Thoracic aorta (tissue), 2 donors: ENCODE results near the gene UNC13B. TPM values are rescaled to one million over a fixed set of nuclear protein-coding genes. Genes with fewer than 3 reads are reported as not detected.

Experiments used
- ATAC-seq: fragments of 150-250 bp; one replicate; pipeline ENCODE4 v1.8.0; 2017; ENCODE audit warnings: low read depth; ENCODE audit not compliant: insufficient number of reproducible peaks, low FRiP score
- DNase-seq: peaks from one replicate; pipeline ENCODE4 v3.0.0-alpha.2; 2020; ENCODE audit warnings: low spot score
- H3K27ac ChIP-seq, 2 donors: fragments of 200-600 bp; sonication (generic); 1 replicate in 1 of 2; 2 replicates in 1 of 2; pipeline ENCODE4 v1.5.1; 2016; ENCODE audit warnings: mild to moderate bottlenecking in 2 of 2, moderate library complexity in 2 of 2
- H3K27me3 ChIP-seq: fragments of 200-600 bp; sonication (generic); replicated peaks from 2 replicates; pipeline ENCODE4 v1.6.0; 2016; ENCODE audit warnings: mild to moderate bottlenecking; ENCODE audit not compliant: insufficient read depth
- H3K36me3 ChIP-seq: fragments of 200-600 bp; sonication (generic); one replicate; pipeline ENCODE4 v1.5.1; 2016
- H3K4me1 ChIP-seq, 2 donors: fragments of 200-600 bp; sonication (generic); 1 replicate in 1 of 2; 2 replicates in 1 of 2; pipeline versions ENCODE4 v1.5.1 to v1.6.0; 2016; ENCODE audit warnings: low read depth in 2 of 2, mild to moderate bottlenecking in 1 of 2; ENCODE audit not compliant: control insufficient read depth in 1 of 2
- H3K4me3 ChIP-seq: fragments of 200-600 bp; sonication (generic); 2 replicates; pipeline ENCODE4 v1.5.1; 2016; ENCODE audit warnings: mild to moderate bottlenecking
- H3K9me3 ChIP-seq: fragments of 200-600 bp; sonication (generic); 2 replicates; pipeline ENCODE4 v1.5.1; 2016
- total RNA-seq, 2 donors: library from RNA; depleted of rRNA; stranded (reverse); fragments of >200 nt; gene quantifications; one replicate each; pipeline versions ENCODE4 v1.1.0 to v1.2.3, GENCODE V29; 2016
- TF ChIP-seq, protein P1 (sequence below): fragments of 200-600 bp; sonication (generic); IDR thresholded peaks from one replicate; pipeline ENCODE4 v1.5.1; 2019; ENCODE audit warnings: antibody characterized with exemption

Gene UNC13B
- total RNA-seq, 2 donors from 2014 or later, result 38.1 to 47.4 TPM

GRCh38 chr9:35273591-35273990, 111.8 kb downstream of the UNC13B start:
- Histone ChIP-seq H3K27me3 (no peaks in the 10 kb centered on the region), H3K4me3 (no peak overlapping the region), H3K36me3 (no peaks in the 10 kb centered on the region), H3K4me1 (peaks cover 9 to 38% of the 10 kb centered on the region in 2 donors), H3K9me3 (no peaks in the 10 kb centered on the region), H3K27ac (no peak overlapping the region)
- TF ChIP-seq, protein P1, sequence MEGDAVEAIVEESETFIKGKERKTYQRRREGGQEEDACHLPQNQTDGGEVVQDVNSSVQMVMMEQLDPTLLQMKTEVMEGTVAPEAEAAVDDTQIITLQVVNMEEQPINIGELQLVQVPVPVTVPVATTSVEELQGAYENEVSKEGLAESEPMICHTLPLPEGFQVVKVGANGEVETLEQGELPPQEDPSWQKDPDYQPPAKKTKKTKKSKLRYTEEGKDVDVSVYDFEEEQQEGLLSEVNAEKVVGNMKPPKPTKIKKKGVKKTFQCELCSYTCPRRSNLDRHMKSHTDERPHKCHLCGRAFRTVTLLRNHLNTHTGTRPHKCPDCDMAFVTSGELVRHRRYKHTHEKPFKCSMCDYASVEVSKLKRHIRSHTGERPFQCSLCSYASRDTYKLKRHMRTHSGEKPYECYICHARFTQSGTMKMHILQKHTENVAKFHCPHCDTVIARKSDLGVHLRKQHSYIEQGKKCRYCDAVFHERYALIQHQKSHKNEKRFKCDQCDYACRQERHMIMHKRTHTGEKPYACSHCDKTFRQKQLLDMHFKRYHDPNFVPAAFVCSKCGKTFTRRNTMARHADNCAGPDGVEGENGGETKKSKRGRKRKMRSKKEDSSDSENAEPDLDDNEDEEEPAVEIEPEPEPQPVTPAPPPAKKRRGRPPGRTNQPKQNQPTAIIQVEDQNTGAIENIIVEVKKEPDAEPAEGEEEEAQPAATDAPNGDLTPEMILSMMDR, result no peak
- ATAC-seq (no peak), DNase-seq (no peak)

GRCh38 chr9:35274993-35275392, 113.2 kb downstream of the UNC13B start:
- TF ChIP-seq, protein P1, result no peak
- Histone ChIP-seq H3K4me1 (peaks cover 3 to 27% of the 10 kb centered on the region in 2 donors), H3K27me3 (no peaks in the 10 kb centered on the region), H3K4me3 (no peak overlapping the region), H3K9me3 (no peaks in the 10 kb centered on the region), H3K36me3 (no peaks in the 10 kb centered on the region), H3K27ac (no peak overlapping the region)
- DNase-seq (no peak), ATAC-seq (no peak)

DNA sequence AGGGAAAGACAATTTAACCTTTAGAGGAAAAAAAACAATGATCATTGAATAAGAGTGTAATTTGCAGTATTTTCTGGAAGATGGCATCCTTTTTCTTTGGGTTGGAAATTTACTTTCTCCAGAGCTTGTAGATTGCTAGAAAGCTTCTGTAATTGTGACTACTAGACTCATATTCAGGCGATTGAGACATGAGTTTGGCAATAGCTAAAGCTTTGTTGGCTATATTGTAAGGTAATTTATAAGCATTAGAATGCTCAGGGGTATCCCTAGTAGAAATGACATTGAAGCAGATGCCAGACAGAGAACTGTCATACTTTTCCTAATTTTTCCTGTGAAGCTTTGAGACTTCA, 115.3 kb downstream of the UNC13B start:
- Histone ChIP-seq H3K27me3 (no peaks in the 10 kb centered on the region), H3K36me3 (no peaks in the 10 kb centered on the region), H3K4me3 (peak overlapping the region; percentile 39), H3K9me3 (no peaks in the 10 kb centered on the region), H3K27ac (peak overlapping the region; percentile 3 to 6), H3K4me1 (peaks cover 3 to 20% of the 10 kb centered on the region in 2 donors)
- DNase-seq (no peak), ATAC-seq (no peak)
- TF ChIP-seq, protein P1, result no peak

GRCh38 chr9:35277628-35278359, 116.0 kb downstream of the UNC13B start:
- TF ChIP-seq, protein P1, result no peak
- Histone ChIP-seq H3K9me3 (no peaks in the 10 kb centered on the region), H3K4me3 (peak overlapping the region; percentile 39), H3K36me3 (no peaks in the 10 kb centered on the region), H3K27me3 (no peaks in the 10 kb centered on the region), H3K27ac (peak overlapping the region; percentile 3 to 6), H3K4me1 (peaks cover 3 to 20% of the 10 kb centered on the region in 2 donors)
- DNase-seq (no peak), ATAC-seq (peak; percentile 72)

- Histone ChIP-seq H3K4me1 (peaks cover 3 to 20% of the 10 kb centered on the region in 2 donors), H3K36me3 (no peaks in the 10 kb centered on the region), H3K4me3 (no peak overlapping the region), H3K27ac (no peak overlapping the region), H3K9me3 (no peaks in the 10 kb centered on the region), H3K27me3 (no peaks in the 10 kb centered on the region)
- ATAC-seq, result no peak
- TF ChIP-seq, protein P1, result no peak
- no peak for DNase-seq
Measured at GRCh38 chr9:35279946-35280345, 118.1 kb downstream of the UNC13B start.
